GM18505 (cell line): ENCODE measurements around the gene COBL.

Experiments
- ATAC-seq: cut with Tn5 transposase; IDR thresholded peaks from one replicate; pipeline ENCODE4 v1.9.1; 2021; ENCODE audit not compliant: unreplicated experiment
- POLR2A ChIP-seq: IDR thresholded peaks from 4 replicates; pipeline ENCODE4 v1.6.1; 2011; ENCODE audit warnings: borderline replicate concordance; ENCODE audit not compliant: insufficient read depth, insufficient read length; ENCODE audit errors: extremely low read depth

The COBL gene

DNA sequence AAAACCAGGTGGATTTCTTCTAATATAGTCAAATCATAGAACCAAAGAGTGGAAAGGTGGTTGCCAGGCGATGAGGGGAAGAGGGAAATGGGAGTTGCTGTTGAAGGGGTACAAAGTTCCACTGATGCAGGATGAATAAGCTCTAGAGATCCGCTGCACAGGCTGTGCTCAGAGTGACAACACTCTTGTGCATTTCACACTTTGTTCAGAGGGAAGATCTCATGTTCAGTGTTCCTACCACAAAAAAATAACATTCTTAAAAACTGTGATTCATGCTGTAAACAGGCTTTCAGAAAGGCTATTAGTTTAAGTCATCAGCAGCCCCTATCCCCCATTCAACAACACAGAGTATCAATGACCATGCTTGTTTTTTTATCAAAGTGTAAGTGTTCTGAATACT, 213.8 kb downstream of the COBL start:
- TF ChIP-seq POLR2A = no peak
- ATAC-seq = no peak

GRCh38 chr7:51101111-51101757, 215.4 kb downstream of the COBL start:
- TF ChIP-seq POLR2A = no peak
- ATAC-seq = no peak

GRCh38 chr7:51090411-51090810, 226.2 kb downstream of the COBL start:
- no peak for ATAC-seq
- TF ChIP-seq POLR2A = no peak

DNA sequence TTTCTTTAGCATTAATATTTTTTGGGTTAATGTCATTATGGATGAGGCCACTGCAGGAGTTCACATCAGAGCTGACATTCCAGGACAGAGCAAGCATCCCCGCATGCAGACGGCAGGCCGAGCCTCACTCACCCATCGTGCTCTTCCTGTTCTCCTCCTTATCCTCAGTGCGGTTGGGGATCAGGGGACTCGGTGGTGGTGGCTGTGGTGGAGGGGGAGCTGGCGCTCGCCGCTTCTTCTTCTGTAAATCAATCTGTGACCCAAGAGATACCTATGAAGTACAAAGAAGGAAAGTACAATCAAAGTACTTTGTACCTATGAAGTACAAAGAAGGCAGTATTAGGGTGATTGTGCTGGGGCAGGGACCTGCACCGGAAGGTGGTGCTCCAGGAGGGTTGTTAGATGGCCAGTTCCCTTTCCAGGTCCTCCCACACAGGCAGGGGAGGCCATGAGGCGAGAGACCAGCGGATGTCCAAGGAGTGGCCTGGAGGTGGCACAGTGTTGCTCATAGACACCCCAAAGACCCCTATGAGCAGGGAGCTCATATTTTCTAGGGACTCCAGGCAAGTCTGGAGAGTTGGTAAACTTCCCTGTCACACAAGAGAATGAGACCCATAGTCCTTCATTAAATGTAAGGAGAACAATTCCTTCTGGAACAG, 231.4 kb downstream of the COBL start:
- ATAC-seq = no peak
- no peak for TF ChIP-seq POLR2A

GRCh38 chr7:51084121-51084520, 232.5 kb downstream of the COBL start:
- no peak for TF ChIP-seq POLR2A
- no peak for ATAC-seq

DNA sequence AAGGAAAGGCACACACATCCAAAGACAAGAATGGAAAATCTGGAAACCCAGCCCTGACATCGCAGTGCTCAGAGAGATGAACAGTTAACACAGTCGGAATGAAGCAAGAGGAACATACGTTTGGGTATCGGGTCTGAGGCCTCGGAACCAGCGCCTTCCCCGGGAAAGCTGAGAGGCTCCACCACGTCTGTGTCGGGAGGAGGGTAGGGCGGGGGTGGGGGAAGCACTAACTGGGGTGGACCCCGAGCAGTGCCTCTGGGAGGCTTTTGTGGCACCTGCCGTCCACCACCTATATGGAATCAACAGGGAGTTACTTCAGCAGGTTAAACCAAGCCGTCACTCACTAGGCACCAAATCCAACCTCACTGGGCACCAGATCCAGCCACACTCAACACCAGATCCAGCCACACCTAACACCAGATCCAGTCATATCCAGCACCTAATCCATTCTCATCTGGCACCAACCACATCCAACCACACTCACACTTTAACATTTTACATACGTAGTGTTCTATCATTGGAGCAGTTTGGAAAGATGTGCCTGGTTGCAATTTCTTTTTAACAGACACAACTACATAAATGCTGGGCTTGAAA, 233.6 kb downstream of the COBL start:
- no peak for TF ChIP-seq POLR2A
- no peak for ATAC-seq

- no peak for ATAC-seq
These were observed 234.3 kb downstream of the COBL start for GRCh38 chr7:51082096-51082840.

GRCh38 chr7:51081270-51081890, 235.2 kb downstream of the COBL start:
- no peak for ATAC-seq

More at GRCh38 chr7:51082096-51082840, 234.3 kb downstream of the COBL start:
- TF ChIP-seq POLR2A = no peak

DNA sequence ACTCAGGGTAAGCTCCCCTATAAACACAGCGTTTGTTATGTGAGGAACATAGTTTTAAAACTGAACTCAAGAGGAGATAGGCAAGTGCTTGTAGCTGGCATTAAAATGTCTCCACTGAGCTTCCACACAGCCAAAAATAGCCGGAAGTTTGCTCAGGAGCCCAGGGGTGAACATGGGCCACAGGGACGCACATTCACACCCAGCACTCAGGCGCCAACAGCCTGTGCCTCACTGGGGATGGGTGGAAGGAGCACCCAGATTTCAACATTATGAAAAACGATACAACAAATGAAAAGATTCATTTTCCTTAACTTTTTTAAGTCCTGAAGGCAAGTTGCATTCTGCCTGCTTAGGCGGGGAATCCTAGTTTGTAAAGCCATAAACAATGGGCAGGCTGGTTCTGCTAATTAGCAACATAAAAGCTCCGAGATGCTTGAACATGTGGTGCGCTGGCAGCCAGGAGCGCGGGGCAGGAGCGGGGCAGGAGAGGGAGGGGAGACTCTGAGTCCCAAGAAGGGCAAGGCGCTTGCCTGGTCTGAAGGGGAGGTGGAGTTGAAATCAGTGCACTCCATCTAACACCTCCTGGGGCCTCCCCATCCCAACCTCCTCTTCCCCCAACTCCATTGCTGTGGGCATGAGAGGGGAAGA, 235.9 kb downstream of the COBL start:
- no peak for TF ChIP-seq POLR2A
- no peak for ATAC-seq

More at GRCh38 chr7:51081270-51081890, 235.2 kb downstream of the COBL start:
- no peak for TF ChIP-seq POLR2A

GRCh38 chr7:51080216-51080615, 236.4 kb downstream of the COBL start:
- TF ChIP-seq POLR2A = no peak
- no peak for ATAC-seq

DNA sequence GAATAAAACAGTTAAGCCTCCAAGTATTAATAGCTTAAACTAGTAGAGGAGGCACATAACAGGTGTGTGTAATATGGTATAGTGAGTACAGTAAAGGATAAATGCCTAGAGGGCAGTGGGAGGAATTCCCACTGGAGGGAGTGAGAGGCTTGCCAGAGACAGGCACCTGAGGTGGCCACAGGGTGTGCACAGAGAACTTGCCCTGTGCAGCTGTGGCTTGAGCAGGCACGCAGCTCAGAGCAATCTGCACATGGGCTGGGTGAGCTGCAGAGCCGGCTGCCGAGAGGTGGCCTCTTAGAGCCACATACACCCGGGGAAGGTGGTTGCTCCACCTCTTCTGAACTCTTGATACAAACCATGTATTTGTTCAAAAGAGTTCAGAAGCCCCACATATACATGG, 237.1 kb downstream of the COBL start:
- TF ChIP-seq POLR2A = no peak

GRCh38 chr7:51078653-51079052, 238.0 kb downstream of the COBL start:
- TF ChIP-seq POLR2A = no peak
- ATAC-seq = no peak

More for the DNA sequence above, 237.1 kb downstream of the COBL start:
- ATAC-seq = no peak
